CD4-positive, CD25-positive, alpha-beta regulatory T cell (primary cell): Measurements from ENCODE around the gene KLKB1. TPM values are rescaled to one million over a fixed set of nuclear protein-coding genes. Genes with fewer than 3 reads are reported as not detected.

Source experiments
- ATAC-seq, 2 donors: fragments of 150-1000 bp; cut with Tn5 transposase; one replicate each; pipeline ENCODE4 v1.10.0; 2021; ENCODE audit warnings: low read depth in 2 of 2, moderate number of reproducible peaks in 2 of 2, moderate library complexity in 1 of 2
- DNase-seq, 3 donors: peaks; one replicate each; pipeline versions ENCODE4 v3.0.0 to v3.0.0-alpha.2; 2012 to 2022; ENCODE audit warnings: mixed read lengths in 1 of 3
- H3K27ac ChIP-seq: one replicate; pipeline ENCODE4 v1.7.0; 2013; ENCODE audit warnings: mild to moderate bottlenecking, low read length; ENCODE audit not compliant: insufficient read depth, poor library complexity, severe bottlenecking
- H3K27me3 ChIP-seq: one replicate; pipeline ENCODE4 v1.7.0; 2013; ENCODE audit warnings: low read length; ENCODE audit not compliant: control insufficient read depth, insufficient read depth
- H3K36me3 ChIP-seq: one replicate; pipeline ENCODE4 v1.7.0; 2013; ENCODE audit warnings: mild to moderate bottlenecking, low read length, moderate library complexity; ENCODE audit not compliant: control insufficient read depth, insufficient read depth
- H3K4me1 ChIP-seq: 2 replicates; pipeline ENCODE4 v1.7.0; 2013; ENCODE audit warnings: mild to moderate bottlenecking, low read length; ENCODE audit not compliant: insufficient read depth, control insufficient read depth, poor library complexity, severe bottlenecking
- H3K4me3 ChIP-seq: one replicate; pipeline ENCODE4 v1.7.0; 2013; ENCODE audit warnings: low read depth, mild to moderate bottlenecking, low read length, moderate library complexity
- H3K9me3 ChIP-seq, 2 experiments: 1 replicate in 1 of 2; 2 replicates in 1 of 2; pipeline ENCODE4 v1.7.0; 2013; ENCODE audit warnings: low read length in 2 of 2, mild to moderate bottlenecking in 1 of 2, moderate library complexity in 1 of 2; ENCODE audit not compliant: control insufficient read depth in 2 of 2
- H3K27ac Mint-ChIP-seq, 3 donors: one replicate each; pipeline ENCODE4 v1.8.0; 2020 to 2022; ENCODE audit warnings: mild to moderate bottlenecking in 3 of 3, mixed read lengths in 3 of 3, moderate library complexity in 2 of 3
- H3K27me3 Mint-ChIP-seq: one replicate; pipeline ENCODE4 v1.8.0; 2022; ENCODE audit warnings: mild to moderate bottlenecking, mixed read lengths
- H3K36me3 Mint-ChIP-seq: one replicate; pipeline ENCODE4 v1.8.0; 2020; ENCODE audit warnings: mixed read lengths
- H3K4me1 Mint-ChIP-seq, 4 donors: one replicate each; pipeline ENCODE4 v1.8.0; 2020 to 2022; ENCODE audit warnings: mixed read lengths in 4 of 4, mild to moderate bottlenecking in 1 of 4
- H3K4me3 Mint-ChIP-seq, 4 donors: one replicate each; pipeline ENCODE4 v1.8.0; 2020 to 2022; ENCODE audit warnings: mild to moderate bottlenecking in 4 of 4, mixed read lengths in 4 of 4, moderate library complexity in 3 of 4
- H3K9me3 Mint-ChIP-seq, 7 donors: one replicate each; pipeline ENCODE4 v1.8.0; 2020 to 2022; ENCODE audit warnings: mixed read lengths in 7 of 7, mild to moderate bottlenecking in 3 of 7, moderate library complexity in 2 of 7
- polyA plus RNA-seq, 4 donors: library from polyadenylated mRNA; unstranded; fragments of 300-500 nt; fragmentation: Illumina TruSeq; gene quantifications; one replicate each; pipeline ENCODE4 v1.2.3, GENCODE V29; 2021
- total RNA-seq: library from RNA; stranded (reverse); gene quantifications from one replicate; pipeline ENCODE4 v1.2.3, GENCODE V29; 2022

Gene KLKB1
- total and polyA plus RNA-seq, 5 donors from 2014 or later: 0.14 to 1.2 TPM; not detected in 3

GRCh38 chr4:186196063-186196462 is 31.2 kb upstream of the KLKB1 start:
- H3K9me3 ChIP-seq: no peaks in the 10 kb centered on the region
- no peak overlapping the region for H3K4me3 ChIP-seq
- ATAC-seq (no peak), DNase-seq (no peak)
- H3K4me1 ChIP-seq: peaks cover 17% of the 10 kb centered on the region
- peak overlapping the region in 1 of 4 donors; percentile 78 for H3K4me3 Mint-ChIP-seq
- H3K36me3 Mint-ChIP-seq: peaks cover 20% of the 10 kb centered on the region
- H3K36me3 ChIP-seq: peaks cover 20% of the 10 kb centered on the region
- H3K9me3 Mint-ChIP-seq: no peaks in the 10 kb centered on the region
- H3K27me3 ChIP-seq: no peaks in the 10 kb centered on the region
- peaks cover 18 to 46% (median 28%) of the 10 kb centered on the region in 4 donors for H3K4me1 Mint-ChIP-seq
- H3K27ac ChIP-seq: no peak overlapping the region
- H3K27me3 Mint-ChIP-seq: no peaks in the 10 kb centered on the region
- H3K27ac Mint-ChIP-seq: no peak overlapping the region

DNA sequence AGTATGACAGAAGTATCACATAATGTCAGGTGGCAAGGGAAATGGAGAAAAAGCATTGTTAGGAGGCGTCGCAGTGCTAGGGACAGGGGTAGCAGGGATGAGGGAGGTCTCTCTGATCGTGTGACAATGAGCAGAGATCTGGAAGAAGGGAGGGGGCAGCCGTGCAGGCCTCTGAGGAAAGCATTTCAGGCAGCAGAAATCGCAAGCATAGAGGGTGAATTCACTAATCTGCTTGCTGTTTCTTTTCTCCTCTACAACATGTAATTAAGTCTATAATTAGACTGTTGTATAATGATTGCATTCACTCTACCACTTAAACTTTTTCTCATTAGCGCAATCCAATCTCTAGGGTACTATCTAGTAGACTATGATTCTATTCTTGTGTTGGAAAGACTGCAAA is 26.8 kb upstream of the KLKB1 start:
- Histone ChIP-seq H3K4me1 (peaks cover 4% of the 10 kb centered on the region), H3K27me3 (no peaks in the 10 kb centered on the region), H3K27ac (no peak overlapping the region), H3K9me3 (no peaks in the 10 kb centered on the region), H3K36me3 (peaks cover 16% of the 10 kb centered on the region), H3K4me3 (no peak overlapping the region)
- DNase-seq (no peak), ATAC-seq (no peak)
- H3K4me3 Mint-ChIP-seq: no peak overlapping the region
- H3K9me3 Mint-ChIP-seq: no peaks in the 10 kb centered on the region
- H3K36me3 Mint-ChIP-seq: peaks cover 15% of the 10 kb centered on the region
- no peaks in the 10 kb centered on the region for H3K27me3 Mint-ChIP-seq
- H3K4me1 Mint-ChIP-seq: peaks cover 9 to 43% (median 19%) of the 10 kb centered on the region in 4 donors
- peak overlapping the region in 1 of 3 donors; percentile 70 for H3K27ac Mint-ChIP-seq

GRCh38 chr4:186201010-186201409 is 26.3 kb upstream of the KLKB1 start:
- DNase-seq (no peak), ATAC-seq (no peak)
- no peaks in the 10 kb centered on the region for H3K9me3 Mint-ChIP-seq
- Histone ChIP-seq H3K4me3 (no peak overlapping the region), H3K4me1 (peaks cover 4% of the 10 kb centered on the region), H3K9me3 (no peaks in the 10 kb centered on the region), H3K27me3 (no peaks in the 10 kb centered on the region), H3K36me3 (peaks cover 13% of the 10 kb centered on the region), H3K27ac (peak overlapping the region; percentile 64)
- peaks cover 12% of the 10 kb centered on the region for H3K36me3 Mint-ChIP-seq
- no peak overlapping the region for H3K27ac Mint-ChIP-seq
- H3K4me3 Mint-ChIP-seq: no peak overlapping the region
- H3K4me1 Mint-ChIP-seq: peaks cover 4 to 38% (median 17%) of the 10 kb centered on the region in 4 donors
- no peaks in the 10 kb centered on the region for H3K27me3 Mint-ChIP-seq

GRCh38 chr4:186201535-186202230 is 25.6 kb upstream of the KLKB1 start:
- no peaks in the 10 kb centered on the region for H3K27me3 Mint-ChIP-seq
- H3K4me3 ChIP-seq: no peak overlapping the region

DNA sequence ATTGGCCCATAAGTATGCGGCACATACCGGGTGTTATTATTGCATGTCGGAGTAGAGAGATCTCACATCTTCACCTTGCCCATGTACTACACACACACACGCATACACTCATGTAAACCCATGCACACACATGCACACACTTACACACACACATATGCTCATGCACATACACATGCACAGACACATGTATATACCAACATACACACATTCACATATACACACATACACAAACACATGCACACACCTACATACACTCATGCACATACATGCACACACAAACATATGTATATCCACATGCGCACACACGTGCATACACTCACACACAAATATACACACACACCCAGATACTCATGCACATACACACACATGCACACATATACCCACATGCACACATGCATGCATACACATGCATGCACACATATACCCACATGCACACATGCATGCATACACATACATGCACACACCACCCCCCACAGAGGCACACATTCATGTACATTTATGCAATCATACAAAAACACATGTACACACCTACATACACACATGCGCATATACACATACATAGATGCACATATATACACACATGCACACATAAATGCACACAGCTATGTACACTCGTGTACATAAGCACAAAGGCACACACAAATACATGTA is 24.7 kb upstream of the KLKB1 start:
- peak overlapping the region; percentile 77 for H3K27ac ChIP-seq
- H3K36me3 ChIP-seq: peaks cover 3% of the 10 kb centered on the region
- H3K27ac Mint-ChIP-seq: peak overlapping the region in 2 of 3 donors; percentile 3 to 44
- H3K27me3 ChIP-seq: no peaks in the 10 kb centered on the region
- no peak for ATAC-seq
- peaks cover 4% of the 10 kb centered on the region for H3K4me1 ChIP-seq
- H3K4me3 ChIP-seq: no peak overlapping the region
- H3K27me3 Mint-ChIP-seq: no peaks in the 10 kb centered on the region
- peaks cover 0 to 32% (median 15%) of the 10 kb centered on the region in 4 donors for H3K4me1 Mint-ChIP-seq
- H3K9me3 Mint-ChIP-seq: peaks cover 0 to 3% (median 0%) of the 10 kb centered on the region in 7 donors
- H3K9me3 ChIP-seq: no peaks in the 10 kb centered on the region
- no peak for DNase-seq
- H3K4me3 Mint-ChIP-seq: no peak overlapping the region
- peaks cover 8% of the 10 kb centered on the region for H3K36me3 Mint-ChIP-seq

More at GRCh38 chr4:186201535-186202230, 25.6 kb upstream of the KLKB1 start:
- Histone ChIP-seq H3K36me3 (peaks cover 9% of the 10 kb centered on the region), H3K9me3 (no peaks in the 10 kb centered on the region), H3K27me3 (no peaks in the 10 kb centered on the region), H3K27ac (peak overlapping the region; percentile 64), H3K4me1 (peaks cover 4% of the 10 kb centered on the region)
- DNase-seq: peak; percentile 48 to 67 (median 58)
- peak overlapping the region; percentile 12 to 52 (median 30) for H3K27ac Mint-ChIP-seq
- H3K9me3 Mint-ChIP-seq: peaks cover 0 to 3% (median 0%) of the 10 kb centered on the region in 7 donors
- peaks cover 0 to 37% (median 15%) of the 10 kb centered on the region in 4 donors for H3K4me1 Mint-ChIP-seq
- H3K4me3 Mint-ChIP-seq: peak overlapping the region in 3 of 4 donors; percentile 2 to 28 (median 2)
- peak; percentile 93 to 98 for ATAC-seq
- H3K36me3 Mint-ChIP-seq: peaks cover 14% of the 10 kb centered on the region

- H3K4me3 ChIP-seq: no peak overlapping the region
- H3K36me3 ChIP-seq: peaks cover 3% of the 10 kb centered on the region
- peak overlapping the region; percentile 77 for H3K27ac ChIP-seq
- H3K9me3 ChIP-seq: no peaks in the 10 kb centered on the region
- Mint-ChIP-seq H3K36me3 (peaks cover 8% of the 10 kb centered on the region), H3K4me3 (peak overlapping the region in 3 of 4 donors; percentile 12 to 63 (median 52)), H3K4me1 (peaks cover 0 to 32% (median 11%) of the 10 kb centered on the region in 4 donors), H3K9me3 (peaks cover 0 to 3% (median 0%) of the 10 kb centered on the region in 7 donors), H3K27me3 (no peaks in the 10 kb centered on the region), H3K27ac (peak overlapping the region in 2 of 3 donors; percentile 44 to 94)
- no peaks in the 10 kb centered on the region for H3K27me3 ChIP-seq
- H3K4me1 ChIP-seq: peaks cover 4% of the 10 kb centered on the region
- no peak for DNase-seq
- ATAC-seq: no peak
Measured at GRCh38 chr4:186203406-186203805, 23.9 kb upstream of the KLKB1 start.

- H3K27ac Mint-ChIP-seq: peak overlapping the region in 1 of 3 donors; percentile 94
- H3K27ac ChIP-seq: peak overlapping the region; percentile 77
- peak overlapping the region; percentile 49 for H3K4me3 ChIP-seq
- no peaks in the 10 kb centered on the region for H3K27me3 Mint-ChIP-seq
- peaks cover 4% of the 10 kb centered on the region for H3K36me3 ChIP-seq
- ATAC-seq (peak in 1 of 2 donors; percentile 65), DNase-seq (peak; percentile 16 to 64 (median 27))
- peaks cover 4 to 6% of the 10 kb centered on the region in 2 experiments for H3K9me3 ChIP-seq
- peak overlapping the region; percentile 1 to 66 (median 58) for H3K4me3 Mint-ChIP-seq
- peaks cover 15% of the 10 kb centered on the region for H3K36me3 Mint-ChIP-seq
- no peaks in the 10 kb centered on the region for H3K27me3 ChIP-seq
- H3K4me1 ChIP-seq: peaks cover 4% of the 10 kb centered on the region
- H3K4me1 Mint-ChIP-seq: peaks cover 0 to 32% (median 12%) of the 10 kb centered on the region in 4 donors
- H3K9me3 Mint-ChIP-seq: peaks cover 0 to 6% (median 3%) of the 10 kb centered on the region in 7 donors
Measured at GRCh38 chr4:186204103-186204559, 23.2 kb upstream of the KLKB1 start.
